Transverse colon (tissue), 4 donors: ENCODE measurements around the gene SALL2.

Experiments
- CTCF ChIP-seq, 5 experiments: fragments of 200-600 bp in 3 of 5; fragments of 450-650 bp in 2 of 5; sonication (generic) in 3 of 5; IDR thresholded peaks; 1 replicate in 2 of 5; 2 replicates in 3 of 5; pipeline ENCODE4 v1.5.1; 2016 to 2017; ENCODE audit warnings: antibody characterized with exemption in 5 of 5, inconsistent platforms in 3 of 5, mild to moderate bottlenecking in 2 of 5, moderate library complexity in 1 of 5
- EP300 ChIP-seq: sonication (generic); formaldehyde crosslinking; IDR thresholded peaks from one replicate; pipeline ENCODE4 v1.6.1; 2017; ENCODE audit warnings: antibody characterized with exemption, low read depth
- POLR2A ChIP-seq: fragments of 450-650 bp; IDR thresholded peaks from one replicate; pipeline ENCODE4 v1.6.1; 2016; ENCODE audit warnings: antibody characterized with exemption, mild to moderate bottlenecking, moderate library complexity
- POLR2AphosphoS5 ChIP-seq, 3 donors: sonication (generic); formaldehyde crosslinking; IDR thresholded peaks; one replicate each; pipeline ENCODE4 v1.6.1; 2016; ENCODE audit warnings: antibody characterized with exemption in 3 of 3

GRCh38 chr14:21575661-21576060 is 49.5 kb upstream of the SALL2 start:
- TF ChIP-seq POLR2A (no peak), CTCF (IDR thresholded peaks at IDR 0.05) (no peak), POLR2AphosphoS5 (IDR thresholded peaks at IDR 0.05) (no peak), EP300 (no peak)
